Activated CD8-positive, alpha-beta T cell treated with anti-CD3 and anti-CD28 coated beads for 36 hours (primary cell): Measurements from ENCODE around the gene DGKZ. TPM values are rescaled to one million over a fixed set of nuclear protein-coding genes. Genes with fewer than 3 reads are reported as not detected.

Experiments used
- ATAC-seq: fragments of 200-7000 bp; cut with Tn5 transposase; one replicate; pipeline ENCODE4 v1.10.0; 2021; ENCODE audit warnings: mild to moderate bottlenecking, moderate library complexity
- CTCF ChIA-PET: fragments of 350-600 bp; sonication (Branson Sonifier 250); formaldehyde crosslinking; loops from one replicate; lab custom pipeline; 2021; ENCODE audit warnings: antibody characterized with exemption; lab: Charles Lee
- POLR2A ChIA-PET: fragments of 350-600 bp; sonication (Branson Sonifier 250); formaldehyde crosslinking; loops from one replicate; lab custom pipeline; 2021; ENCODE audit warnings: antibody characterized with exemption; lab: Charles Lee
- DNase-seq: peaks from one replicate; pipeline ENCODE4 v3.0.0-alpha.2; 2020
- H3K27ac Mint-ChIP-seq: one replicate; pipeline ENCODE4 v1.8.0; 2021; ENCODE audit warnings: mild to moderate bottlenecking, mixed read lengths
- H3K27me3 Mint-ChIP-seq: one replicate; pipeline ENCODE4 v1.8.0; 2021; ENCODE audit warnings: mixed read lengths
- H3K36me3 Mint-ChIP-seq: one replicate; pipeline ENCODE4 v1.8.0; 2021; ENCODE audit warnings: low read depth, mixed read lengths
- H3K4me1 Mint-ChIP-seq: one replicate; pipeline ENCODE4 v1.8.0; 2021; ENCODE audit warnings: low read depth, mixed read lengths
- H3K4me3 Mint-ChIP-seq: one replicate; pipeline ENCODE4 v1.8.0; 2021; ENCODE audit warnings: mild to moderate bottlenecking, moderate library complexity, mixed read lengths
- H3K9me3 Mint-ChIP-seq: one replicate; pipeline ENCODE4 v1.8.0; 2021; ENCODE audit warnings: mixed read lengths
- intact Hi-C: fragments of 100-400 bp; cut with micrococcal nuclease; formaldehyde crosslinking; loops from one replicate; pipeline ENCODE4 v1.10.0; 2022
- total RNA-seq, 2 experiments: library from RNA; stranded (reverse); gene quantifications; one replicate each; pipeline ENCODE4 v1.2.3, GENCODE V29; 2021
- TF ChIP-seq, protein P1 (sequence below): fragments of 200-600 bp; IDR thresholded peaks from one replicate; pipeline ENCODE4 v1.8.0; 2022; ENCODE audit warnings: antibody characterized with exemption, mild to moderate bottlenecking

Gene DGKZ
- total RNA-seq, 2 experiments from 2014 or later, result 94.4 to 94.9 TPM

- no peak overlapping the region for H3K4me3 Mint-ChIP-seq
- H3K36me3 Mint-ChIP-seq, result no peaks in the 10 kb centered on the region
- POLR2A ChIA-PET, result no interaction called here
- H3K27ac Mint-ChIP-seq, result no peak overlapping the region
- H3K9me3 Mint-ChIP-seq, result no peaks in the 10 kb centered on the region
- TF ChIP-seq, protein P1, sequence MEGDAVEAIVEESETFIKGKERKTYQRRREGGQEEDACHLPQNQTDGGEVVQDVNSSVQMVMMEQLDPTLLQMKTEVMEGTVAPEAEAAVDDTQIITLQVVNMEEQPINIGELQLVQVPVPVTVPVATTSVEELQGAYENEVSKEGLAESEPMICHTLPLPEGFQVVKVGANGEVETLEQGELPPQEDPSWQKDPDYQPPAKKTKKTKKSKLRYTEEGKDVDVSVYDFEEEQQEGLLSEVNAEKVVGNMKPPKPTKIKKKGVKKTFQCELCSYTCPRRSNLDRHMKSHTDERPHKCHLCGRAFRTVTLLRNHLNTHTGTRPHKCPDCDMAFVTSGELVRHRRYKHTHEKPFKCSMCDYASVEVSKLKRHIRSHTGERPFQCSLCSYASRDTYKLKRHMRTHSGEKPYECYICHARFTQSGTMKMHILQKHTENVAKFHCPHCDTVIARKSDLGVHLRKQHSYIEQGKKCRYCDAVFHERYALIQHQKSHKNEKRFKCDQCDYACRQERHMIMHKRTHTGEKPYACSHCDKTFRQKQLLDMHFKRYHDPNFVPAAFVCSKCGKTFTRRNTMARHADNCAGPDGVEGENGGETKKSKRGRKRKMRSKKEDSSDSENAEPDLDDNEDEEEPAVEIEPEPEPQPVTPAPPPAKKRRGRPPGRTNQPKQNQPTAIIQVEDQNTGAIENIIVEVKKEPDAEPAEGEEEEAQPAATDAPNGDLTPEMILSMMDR, result no peak
- CTCF ChIA-PET, result interaction anchor here (0.8 to 14.7 kb wide), 18 partner anchors 11 to 374 kb away, joined by 3 to 382 read pairs (median 5); no protein-coding TSS in a partner anchor
- H3K4me1 Mint-ChIP-seq, result peaks cover 5% of the 10 kb centered on the region
- intact Hi-C loops, result loop anchor here (5.0 to 10.0 kb wide), 2 partner anchors 70 to 183 kb away; partner anchors contain the start of gene PHF21A
- ATAC-seq (no peak), DNase-seq (no peak)
- H3K27me3 Mint-ChIP-seq, result no peaks in the 10 kb centered on the region
These were observed 39.9 kb upstream of the DGKZ start for GRCh38 chr11:46307369-46307768.

GRCh38 chr11:46307785-46308341 is 39.4 kb upstream of the DGKZ start:
- DNase-seq (no peak), ATAC-seq (no peak)
- POLR2A ChIA-PET, result interaction anchor here (1.5 kb wide), 1 partner anchor 65 kb away, joined by 5 read pairs; no protein-coding TSS in a partner anchor
- CTCF ChIA-PET, result interaction anchor here (0.6 to 14.7 kb wide), 34 partner anchors 8 to 448 kb away, joined by 3 to 382 read pairs (median 4); partner anchors contain the start of gene CREB3L1
- Mint-ChIP-seq H3K27me3 (no peaks in the 10 kb centered on the region), H3K4me3 (no peak overlapping the region), H3K4me1 (peaks cover 5% of the 10 kb centered on the region), H3K9me3 (no peaks in the 10 kb centered on the region), H3K36me3 (no peaks in the 10 kb centered on the region), H3K27ac (no peak overlapping the region)
- intact Hi-C loops, result loop anchor here (5.0 to 10.0 kb wide), 2 partner anchors 71 to 183 kb away; partner anchors contain the start of gene PHF21A
- TF ChIP-seq, protein P1, result no peak

DNA sequence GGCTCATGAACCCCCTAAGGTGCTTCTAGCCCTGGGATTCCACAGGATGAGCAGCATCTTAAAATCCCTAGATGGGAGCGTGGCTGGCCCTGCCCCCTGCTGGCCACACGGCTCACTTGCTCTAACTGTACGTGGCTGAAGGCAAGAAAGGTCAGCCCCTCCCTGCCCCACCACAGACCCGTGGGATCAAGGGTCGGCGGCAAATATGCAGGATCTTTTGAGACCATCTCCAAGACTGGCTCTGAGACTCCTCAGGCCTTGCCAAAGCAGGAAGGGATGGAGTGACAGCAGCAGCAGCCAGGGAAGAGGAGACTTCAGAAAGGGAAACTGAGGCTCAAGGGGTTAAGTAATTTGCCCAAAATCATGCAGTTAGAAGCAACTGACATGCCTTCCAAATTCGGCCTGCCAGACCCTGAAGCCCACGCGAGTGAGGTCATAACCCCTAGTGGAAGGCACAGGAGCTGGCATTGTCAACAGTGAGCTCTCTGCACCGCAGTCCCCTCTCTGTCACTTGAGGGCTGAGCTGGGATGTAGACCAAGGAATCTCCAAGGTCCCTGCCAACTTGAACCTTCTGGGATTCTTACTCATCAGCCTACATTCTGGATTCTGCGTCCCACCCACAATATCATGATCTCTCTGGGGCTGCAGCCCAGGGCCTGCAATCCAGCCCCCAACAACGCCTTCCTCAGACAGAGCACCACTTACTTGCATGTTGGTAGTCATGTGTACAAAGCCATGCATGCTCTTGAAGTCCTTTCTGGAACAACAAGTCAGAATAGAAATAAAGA is 38.4 kb upstream of the DGKZ start:
- no peaks in the 10 kb centered on the region for H3K36me3 Mint-ChIP-seq
- intact Hi-C loops, result loop anchor here (5.0 to 10.0 kb wide), 2 partner anchors 72 to 184 kb away; partner anchors contain the start of gene PHF21A
- H3K4me3 Mint-ChIP-seq, result no peak overlapping the region
- no peak overlapping the region for H3K27ac Mint-ChIP-seq
- DNase-seq, result peak; percentile 88
- ChIA-PET POLR2A (interaction anchor here (0.6 to 1.5 kb wide), 4 partner anchors 62 to 131 kb away, joined by 3 to 5 read pairs (median 4); no protein-coding TSS in a partner anchor), CTCF (interaction anchor here (0.6 to 14.7 kb wide), 45 partner anchors 9 to 537 kb away, joined by 3 to 382 read pairs (median 4); partner anchors contain the start of genes CHRM4 and CREB3L1)
- H3K9me3 Mint-ChIP-seq, result no peaks in the 10 kb centered on the region
- peaks cover 5% of the 10 kb centered on the region for H3K4me1 Mint-ChIP-seq
- peak; percentile 88 for ATAC-seq
- no peaks in the 10 kb centered on the region for H3K27me3 Mint-ChIP-seq
- TF ChIP-seq, protein P1, result peak; percentile 92

DNA sequence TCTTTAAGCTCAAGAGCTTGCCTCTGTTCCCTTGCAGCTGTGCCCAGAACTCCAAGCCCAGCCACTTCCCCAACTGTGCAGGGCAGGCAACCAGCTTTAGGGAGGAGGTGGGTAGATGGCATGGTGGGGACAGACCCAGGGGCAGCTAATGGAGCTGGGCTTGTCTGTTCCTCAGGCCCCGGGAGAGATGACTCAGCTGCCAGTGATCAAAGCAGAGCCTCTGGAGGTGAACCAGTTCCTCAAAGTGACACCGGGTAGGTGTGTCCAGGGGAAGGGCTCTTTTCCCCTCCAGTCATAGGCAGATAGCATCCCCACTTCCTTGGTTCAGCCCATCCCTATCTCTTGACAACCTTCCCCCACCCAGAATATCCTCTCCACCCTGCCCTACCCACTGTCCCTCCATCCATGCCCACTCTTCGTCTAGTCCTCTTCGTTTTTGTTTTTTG is 37.4 kb upstream of the DGKZ start:
- ATAC-seq (peak; percentile 48), DNase-seq (peak; percentile 40)
- intact Hi-C loops, result loop anchor here (5.0 to 10.0 kb wide), 3 partner anchors 73 to 345 kb away; partner anchors contain the start of gene PHF21A
- H3K9me3 Mint-ChIP-seq, result no peaks in the 10 kb centered on the region
- CTCF ChIA-PET, result interaction anchor here (0.7 to 14.7 kb wide), 24 partner anchors 8 to 538 kb away, joined by 3 to 382 read pairs (median 6); partner anchors contain the start of genes CHRM4 and CREB3L1
- no peak overlapping the region for H3K27ac Mint-ChIP-seq
- POLR2A ChIA-PET, result interaction anchor here (0.9 to 1.5 kb wide), 3 partner anchors 63 to 72 kb away, joined by 4 to 5 read pairs (median 4); no protein-coding TSS in a partner anchor
- H3K27me3 Mint-ChIP-seq, result no peaks in the 10 kb centered on the region
- H3K4me1 Mint-ChIP-seq, result peaks cover 5% of the 10 kb centered on the region
- TF ChIP-seq, protein P1, result no peak
- no peak overlapping the region for H3K4me3 Mint-ChIP-seq
- H3K36me3 Mint-ChIP-seq, result no peaks in the 10 kb centered on the region
